NCI-H146 treated with DMSO at 0.1 percent for 48 hours (cell line): ENCODE data around the gene CSN1S1.

Experiments used
- DNase-seq: peaks from one replicate; lab custom pipeline; 2025; ENCODE audit not compliant: unreplicated experiment; lab: John Stamatoyannopoulos, UW

CSN1S1 gene

DNA sequence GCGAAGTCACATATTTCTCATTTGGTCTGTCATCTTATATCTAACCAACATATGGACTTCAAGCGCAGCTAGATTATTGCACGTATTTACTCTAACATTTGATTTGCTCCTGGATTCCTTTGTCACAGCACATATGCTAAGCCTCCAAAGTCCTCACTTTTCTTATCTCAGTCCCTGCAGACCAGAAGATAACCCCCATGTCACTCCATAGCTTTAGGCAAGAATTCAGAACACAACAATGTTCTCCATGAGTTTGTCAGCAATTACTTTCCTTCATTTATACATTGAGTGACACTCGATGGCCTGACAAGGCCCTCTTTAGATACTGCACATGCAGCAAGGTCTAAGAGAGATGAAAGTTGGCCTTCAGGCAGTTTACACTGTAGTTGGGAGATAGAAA lies 60.1 kb downstream of the CSN1S1 start:
- DNase-seq, result no peak

DNA sequence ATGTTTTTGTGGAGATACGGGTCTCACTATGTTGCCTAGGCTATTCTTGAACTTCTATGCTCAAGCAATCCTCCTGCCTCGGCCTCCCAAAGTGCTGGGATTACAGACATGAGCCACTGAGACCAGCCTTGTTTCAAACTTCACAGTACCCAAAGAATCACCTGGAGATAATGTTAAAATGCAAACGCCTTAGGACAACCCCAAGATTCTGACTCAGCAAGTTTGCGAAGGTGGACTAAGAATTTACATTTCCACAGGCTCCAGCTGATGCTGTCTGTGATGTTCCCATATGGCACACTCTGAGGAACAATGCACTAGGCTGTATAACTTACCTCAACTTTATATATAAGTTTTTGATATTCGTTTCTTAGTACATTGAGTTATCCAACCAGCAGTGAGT lies 63.9 kb downstream of the CSN1S1 start:
- no peak for DNase-seq

DNA sequence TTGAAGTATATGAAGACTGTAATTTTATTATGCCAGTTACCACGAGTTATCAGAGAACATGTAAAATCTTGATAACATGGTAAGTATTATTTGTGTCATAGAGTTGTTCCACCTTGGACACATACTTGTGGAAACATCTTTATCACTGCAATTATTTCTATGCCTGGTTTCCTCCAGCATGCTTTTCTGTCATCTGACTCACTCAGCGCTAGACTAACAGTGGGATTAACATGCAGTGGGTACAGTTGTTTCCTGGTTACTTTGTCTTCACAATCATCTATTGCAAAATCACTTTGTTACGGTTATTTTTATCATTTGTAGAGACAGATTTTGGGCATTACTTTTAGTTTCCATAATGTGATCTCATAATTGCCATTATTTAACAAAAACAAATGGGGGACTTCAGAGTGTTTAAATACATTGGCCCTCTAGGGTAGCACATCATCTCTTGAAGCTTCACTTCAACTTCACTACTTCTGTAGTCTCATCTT lies 64.7 kb downstream of the CSN1S1 start, which contains the start of gene STATH:
Gene STATH, plus strand, starts transcription at position 441 of the 491 bp plus-strand sequence. CDS start 2,472 bp downstream, outside the sequence.
- DNase-seq, result no peak
